Calu3 (cell line): Measurements from ENCODE around the gene UBASH3B. TPM values are rescaled to one million over a fixed set of nuclear protein-coding genes. Genes with fewer than 3 reads are reported as not detected.

Experiments
- BruUV-seq: library from RNA; stranded (reverse); fragments of 400-500 nt; replicated peaks from 2 replicates; lab custom pipeline; 2021; lab: Mats Ljungman, UMichigan
- CTCF ChIA-PET: fragments of 300-600 bp; sonication (Branson Sonifier 250); formaldehyde crosslinking; loops from one replicate; lab custom pipeline; 2022; ENCODE audit warnings: antibody characterized with exemption; lab: Charles Lee
- DNase-seq: peaks from one replicate; pipeline ENCODE4 v3.0.0; 2022
- H3K27ac Mint-ChIP-seq: one replicate; pipeline ENCODE4 v1.8.0; 2022; ENCODE audit warnings: mixed read lengths; ENCODE audit not compliant: unreplicated experiment
- H3K27me3 Mint-ChIP-seq: one replicate; pipeline ENCODE4 v1.8.0; 2022; ENCODE audit warnings: mixed read lengths; ENCODE audit not compliant: unreplicated experiment
- H3K36me3 Mint-ChIP-seq: one replicate; pipeline ENCODE4 v1.8.0; 2022; ENCODE audit warnings: mild to moderate bottlenecking, moderate library complexity, mixed read lengths; ENCODE audit not compliant: insufficient read depth, unreplicated experiment
- H3K4me1 Mint-ChIP-seq: one replicate; pipeline ENCODE4 v1.8.0; 2022; ENCODE audit warnings: mild to moderate bottlenecking, low read depth, mixed read lengths; ENCODE audit not compliant: unreplicated experiment
- H3K4me3 Mint-ChIP-seq: one replicate; pipeline ENCODE4 v1.8.0; 2022; ENCODE audit warnings: mild to moderate bottlenecking, low read depth, moderate library complexity, mixed read lengths; ENCODE audit not compliant: unreplicated experiment
- H3K9me3 Mint-ChIP-seq: one replicate; pipeline ENCODE4 v1.8.0; 2022; ENCODE audit warnings: low read depth, mixed read lengths; ENCODE audit not compliant: unreplicated experiment
- CTCF ChIP-seq: fragments of 200-600 bp; IDR thresholded peaks from one replicate; pipeline ENCODE4 v1.8.0; 2022; ENCODE audit warnings: antibody characterized with exemption; ENCODE audit not compliant: unreplicated experiment
- intact Hi-C: fragments of 100-400 bp; cut with micrococcal nuclease; formaldehyde crosslinking; loops from one replicate; pipeline ENCODE4 v1.10.0; 2022; ENCODE audit not compliant: unreplicated experiment
- total RNA-seq: library from RNA; stranded (reverse); gene quantifications from 2 replicates; pipeline ENCODE4 v1.2.3, GENCODE V29; 2022

Gene UBASH3B
- total RNA-seq, 1 experiment from 2014 or later, result 74.9 TPM

GRCh38 chr11:122747351-122747781, 91.8 kb downstream of the UBASH3B start:
- no TSS peak for BruUV-seq
- TF ChIP-seq CTCF, result no peak
- H3K27ac Mint-ChIP-seq, result no peak overlapping the region
- no peak overlapping the region for H3K4me3 Mint-ChIP-seq
- DNase-seq, result no peak
- CTCF ChIA-PET, result interaction anchor here (0.8 kb wide), 1 partner anchor 25 kb away, joined by 3 read pairs; no protein-coding TSS in a partner anchor
- no peaks in the 10 kb centered on the region for H3K4me1 Mint-ChIP-seq
- H3K36me3 Mint-ChIP-seq, result peaks cover 7% of the 10 kb centered on the region
- H3K9me3 Mint-ChIP-seq, result no peaks in the 10 kb centered on the region
- intact Hi-C loops, result no loop called here
- H3K27me3 Mint-ChIP-seq, result no peaks in the 10 kb centered on the region

DNA sequence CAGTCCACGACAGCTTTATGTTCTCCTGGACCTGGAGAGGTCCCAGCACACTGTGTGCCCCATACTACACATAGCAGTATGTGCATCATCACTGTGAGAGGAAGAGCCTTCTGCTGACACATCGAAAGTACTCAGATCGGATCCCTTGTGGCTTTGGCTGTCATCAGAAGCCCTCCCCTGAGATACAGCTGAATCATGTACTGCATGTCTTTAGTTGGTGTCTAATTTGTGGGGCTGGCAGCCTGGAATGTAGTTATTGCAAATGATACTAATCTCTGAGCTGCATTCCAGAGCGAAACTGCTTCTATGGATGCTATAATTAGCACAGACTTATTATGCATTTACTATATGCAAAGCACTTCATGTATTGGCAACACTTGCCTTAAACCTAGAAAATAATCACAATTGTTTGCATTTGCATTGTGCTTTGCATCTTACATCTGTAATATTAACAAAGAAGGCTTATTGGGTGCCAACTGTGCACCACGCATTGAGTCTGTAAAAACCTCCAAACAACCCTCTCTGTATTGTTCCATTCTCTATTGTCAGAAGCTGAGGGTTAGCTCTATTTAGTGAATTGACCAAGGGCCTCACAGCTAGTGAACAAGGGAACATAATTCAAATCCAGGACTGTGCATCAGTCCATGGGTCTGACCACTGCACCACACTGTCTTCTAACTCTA, 93.6 kb downstream of the UBASH3B start:
- DNase-seq, result no peak
- no TSS peak for BruUV-seq
- intact Hi-C loops, result no loop called here
- Mint-ChIP-seq H3K9me3 (no peaks in the 10 kb centered on the region), H3K4me3 (no peak overlapping the region), H3K27ac (no peak overlapping the region), H3K27me3 (no peaks in the 10 kb centered on the region), H3K36me3 (peaks cover 10% of the 10 kb centered on the region), H3K4me1 (no peaks in the 10 kb centered on the region)
- no peak for TF ChIP-seq CTCF
- CTCF ChIA-PET, result no interaction called here

DNA sequence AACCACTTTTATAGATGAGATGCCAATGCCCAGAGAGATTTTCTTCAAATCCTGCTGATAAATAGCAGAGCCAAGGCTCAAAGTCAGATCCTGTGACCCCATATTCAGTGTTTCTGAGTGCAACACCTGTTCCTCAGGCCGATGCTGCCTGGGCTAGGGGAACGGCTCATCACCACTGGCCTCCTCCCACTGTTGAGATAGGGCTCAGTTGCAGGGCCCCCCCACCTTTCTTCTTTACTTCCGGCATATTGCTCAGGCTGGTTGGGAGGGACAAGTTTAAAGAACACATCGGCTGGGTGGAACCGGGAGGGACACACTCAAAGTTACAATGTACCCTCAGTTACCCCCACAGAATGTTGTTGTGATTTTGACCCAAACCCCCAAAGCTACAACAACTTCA, 94.5 kb downstream of the UBASH3B start:
- CTCF ChIA-PET, result no interaction called here
- no peaks in the 10 kb centered on the region for H3K27me3 Mint-ChIP-seq

DNA sequence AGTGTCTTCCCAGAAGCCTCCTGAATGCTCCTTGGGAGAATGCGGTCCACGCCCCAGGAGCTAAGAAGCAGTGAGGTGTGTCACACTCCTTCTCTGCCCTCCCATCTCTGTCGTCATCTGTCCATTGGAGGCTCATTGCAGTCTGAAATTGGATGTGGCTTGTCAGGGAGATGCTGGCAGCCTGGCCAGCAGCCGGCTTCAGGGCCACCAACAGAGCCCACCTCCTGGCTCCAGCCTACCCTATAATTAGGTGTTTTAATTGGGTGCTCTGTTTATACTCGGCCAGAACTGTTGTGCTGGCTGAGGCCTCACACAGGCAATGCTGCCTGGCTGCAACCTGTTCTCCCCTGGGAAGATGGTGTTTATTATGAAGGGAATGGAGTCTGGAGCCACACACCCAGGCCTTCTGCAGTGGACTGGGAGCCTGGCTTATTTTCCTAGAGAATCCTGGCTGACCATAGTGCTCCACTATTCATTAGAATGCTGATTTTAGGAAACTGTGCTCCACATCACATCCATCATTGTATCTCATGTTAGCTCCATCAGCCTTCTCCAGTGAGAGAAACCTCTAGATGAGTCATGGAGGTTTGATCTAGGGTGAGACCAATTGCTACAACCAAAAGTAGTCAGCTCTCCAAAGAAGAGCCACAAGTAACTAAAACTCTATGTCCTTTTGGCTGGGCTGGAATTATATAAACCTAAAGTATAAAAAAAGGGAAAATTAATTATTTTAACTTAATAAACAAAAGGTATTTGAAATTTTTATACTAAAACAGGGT, 96.0 kb downstream of the UBASH3B start:
- no peak overlapping the region for H3K27ac Mint-ChIP-seq
- H3K4me3 Mint-ChIP-seq, result no peak overlapping the region
- DNase-seq, result no peak
- H3K4me1 Mint-ChIP-seq, result no peaks in the 10 kb centered on the region
- CTCF ChIA-PET, result interaction anchor here (1.2 kb wide), 1 partner anchor 10 kb away, joined by 6 read pairs; no protein-coding TSS in a partner anchor
- intact Hi-C loops, result no loop called here
- H3K36me3 Mint-ChIP-seq, result peaks cover 10% of the 10 kb centered on the region
- no peaks in the 10 kb centered on the region for H3K27me3 Mint-ChIP-seq
- TF ChIP-seq CTCF, result no peak
- H3K9me3 Mint-ChIP-seq, result no peaks in the 10 kb centered on the region
- BruUV-seq, result no TSS peak

More for the DNA sequence above, 94.5 kb downstream of the UBASH3B start:
- Mint-ChIP-seq H3K36me3 (peaks cover 10% of the 10 kb centered on the region), H3K27ac (no peak overlapping the region), H3K4me1 (no peaks in the 10 kb centered on the region), H3K4me3 (no peak overlapping the region), H3K9me3 (no peaks in the 10 kb centered on the region)
- no peak for DNase-seq
- intact Hi-C loops, result no loop called here
- TF ChIP-seq CTCF, result no peak
- no TSS peak for BruUV-seq
